Epithelial cell of esophagus (primary cell): ENCODE measurements around the gene MACROD2.
"Not testable (repeated sequence)": the region's sequence is repeated elsewhere in the genome, so short reads cannot be mapped to it uniquely, and the experiment has no call there.

Experiments
- DNase-seq: peaks from one replicate; pipeline ENCODE4 v3.0.0; 2010; ENCODE audit warnings: low read depth
- H3K4me3 ChIP-seq: 2 replicates; pipeline ENCODE4 v1.5.1; 2011; ENCODE audit warnings: mild to moderate bottlenecking, low read length, control low read depth
- TF ChIP-seq, protein P1 (sequence below): IDR thresholded peaks from 2 replicates; pipeline ENCODE4 v1.5.1; 2011; ENCODE audit warnings: low read depth, mild to moderate bottlenecking, low read length, control low read depth, inconsistent platforms; ENCODE audit not compliant: insufficient read depth; ENCODE audit errors: missing control alignments

The MACROD2 gene

DNA sequence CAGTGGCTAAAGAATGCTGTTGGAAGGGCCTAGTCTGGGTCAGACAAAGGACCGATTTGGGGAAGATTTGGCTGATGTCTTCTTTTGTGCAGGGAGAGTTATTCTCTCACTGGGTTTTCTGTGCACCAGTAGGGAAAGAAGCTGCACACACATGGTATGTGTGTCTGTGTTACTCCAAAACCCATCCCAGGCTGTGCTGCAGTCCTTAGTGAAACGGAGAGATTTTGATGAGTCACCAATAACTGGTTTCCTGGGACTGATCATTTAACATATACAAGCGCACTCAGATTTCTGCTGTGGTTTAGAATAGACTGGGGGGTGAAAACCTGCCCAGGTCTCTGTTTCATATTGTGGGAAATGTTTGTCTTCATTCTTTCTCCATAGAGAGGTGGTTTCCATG is 1528.1 kb downstream of the MACROD2 start:
- DNase-seq, result no peak
- TF ChIP-seq, protein P1, sequence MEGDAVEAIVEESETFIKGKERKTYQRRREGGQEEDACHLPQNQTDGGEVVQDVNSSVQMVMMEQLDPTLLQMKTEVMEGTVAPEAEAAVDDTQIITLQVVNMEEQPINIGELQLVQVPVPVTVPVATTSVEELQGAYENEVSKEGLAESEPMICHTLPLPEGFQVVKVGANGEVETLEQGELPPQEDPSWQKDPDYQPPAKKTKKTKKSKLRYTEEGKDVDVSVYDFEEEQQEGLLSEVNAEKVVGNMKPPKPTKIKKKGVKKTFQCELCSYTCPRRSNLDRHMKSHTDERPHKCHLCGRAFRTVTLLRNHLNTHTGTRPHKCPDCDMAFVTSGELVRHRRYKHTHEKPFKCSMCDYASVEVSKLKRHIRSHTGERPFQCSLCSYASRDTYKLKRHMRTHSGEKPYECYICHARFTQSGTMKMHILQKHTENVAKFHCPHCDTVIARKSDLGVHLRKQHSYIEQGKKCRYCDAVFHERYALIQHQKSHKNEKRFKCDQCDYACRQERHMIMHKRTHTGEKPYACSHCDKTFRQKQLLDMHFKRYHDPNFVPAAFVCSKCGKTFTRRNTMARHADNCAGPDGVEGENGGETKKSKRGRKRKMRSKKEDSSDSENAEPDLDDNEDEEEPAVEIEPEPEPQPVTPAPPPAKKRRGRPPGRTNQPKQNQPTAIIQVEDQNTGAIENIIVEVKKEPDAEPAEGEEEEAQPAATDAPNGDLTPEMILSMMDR, result no peak
- H3K4me3 ChIP-seq, result no peak overlapping the region

DNA sequence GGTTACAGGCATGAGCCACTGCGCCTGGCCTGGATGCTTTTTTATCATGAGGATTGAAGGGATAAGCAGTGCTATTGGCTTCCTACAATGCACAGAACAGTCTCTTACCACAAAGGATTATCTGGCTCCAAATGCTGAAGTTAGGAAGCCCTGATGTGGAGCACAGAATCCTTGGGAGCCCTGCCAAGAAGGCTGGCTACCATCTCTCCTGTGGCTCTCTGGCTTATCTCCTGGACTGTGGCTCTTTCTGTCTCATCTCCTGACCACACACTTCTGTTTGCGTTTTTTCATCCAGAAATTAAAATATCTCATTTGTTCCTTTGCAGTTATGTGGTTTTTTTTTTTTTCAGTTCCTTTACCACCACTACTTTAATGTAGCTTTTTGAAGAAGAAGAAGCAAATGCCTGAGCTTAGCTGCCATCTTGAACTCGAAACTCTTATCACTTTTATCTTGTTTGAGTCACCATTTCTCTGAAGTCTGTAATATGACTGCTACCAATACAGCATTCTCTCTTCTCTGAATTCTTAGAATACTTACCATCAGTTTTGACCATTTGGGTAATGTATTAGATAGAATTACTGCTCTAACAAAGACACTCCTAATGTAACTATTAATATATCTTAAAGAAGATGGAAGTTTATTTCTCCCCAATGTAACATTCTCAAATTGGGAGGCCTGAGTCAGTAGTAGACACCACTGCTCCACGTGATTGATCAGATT is 1533.2 kb downstream of the MACROD2 start:
- TF ChIP-seq, protein P1, result no peak
- no peak for DNase-seq
- H3K4me3 ChIP-seq, result no peak overlapping the region

DNA sequence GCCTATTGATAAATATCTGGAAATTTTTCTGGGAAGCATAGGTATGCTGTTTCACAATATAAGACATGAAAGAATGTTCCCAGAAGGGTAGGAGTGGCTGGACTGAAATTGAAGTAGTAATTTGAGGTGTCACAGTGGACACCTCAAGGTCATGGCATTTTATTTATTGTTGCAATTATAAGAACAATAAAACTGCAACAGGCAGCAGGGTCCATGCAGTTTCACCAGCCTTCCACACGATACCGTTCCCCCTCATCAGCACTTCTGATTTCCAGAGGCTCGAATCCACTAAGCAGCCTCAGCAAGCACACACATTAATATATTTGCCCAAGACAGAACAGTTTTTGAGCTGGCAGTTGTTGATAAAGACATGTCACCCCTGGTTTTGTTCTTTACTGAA is 1540.5 kb downstream of the MACROD2 start:
- no peak overlapping the region for H3K4me3 ChIP-seq
- TF ChIP-seq, protein P1, result no peak
- no peak for DNase-seq

DNA sequence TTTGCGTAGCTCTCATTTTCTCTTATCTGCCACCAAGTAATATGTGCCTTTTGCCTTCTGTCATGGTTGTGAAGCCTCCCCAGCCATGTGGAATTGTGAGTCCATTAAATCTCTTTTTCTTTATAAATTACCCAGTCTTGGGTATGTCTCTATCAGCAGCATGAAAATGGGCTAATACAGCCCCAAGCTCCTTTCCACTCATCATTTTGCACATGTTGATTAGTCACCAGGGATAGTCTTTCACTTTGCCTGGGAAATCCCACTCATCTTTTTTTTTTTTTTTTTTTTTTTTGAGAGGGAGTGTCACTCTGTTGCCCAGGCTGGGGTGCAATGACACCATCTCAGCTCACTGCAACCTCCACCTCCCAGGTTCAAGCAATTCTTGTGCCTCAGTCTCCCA is 1541.9 kb downstream of the MACROD2 start:
- not testable (repeated sequence) for H3K4me3 ChIP-seq, DNase-seq

DNA sequence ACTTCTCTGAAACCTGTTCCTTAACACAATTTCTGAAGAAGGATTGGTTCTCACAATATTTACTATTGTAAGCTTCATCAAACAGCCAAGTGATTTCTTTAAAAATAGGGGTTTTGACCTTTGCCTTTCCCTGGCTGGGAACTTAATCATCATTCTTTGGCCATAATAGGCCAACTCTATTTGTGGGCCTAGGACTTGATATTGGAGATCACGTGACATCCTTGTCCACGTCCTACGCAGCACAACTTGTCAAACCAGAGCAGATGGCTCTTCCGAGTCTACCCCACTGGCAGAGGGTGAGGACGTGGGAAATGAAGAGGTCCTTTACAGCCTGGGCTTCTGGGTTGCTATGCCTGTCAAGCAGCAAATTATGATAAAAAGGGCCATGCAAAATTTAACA is 1547.3 kb downstream of the MACROD2 start:
- no peak overlapping the region for H3K4me3 ChIP-seq
- no peak for DNase-seq
- TF ChIP-seq, protein P1, result no peak

DNA sequence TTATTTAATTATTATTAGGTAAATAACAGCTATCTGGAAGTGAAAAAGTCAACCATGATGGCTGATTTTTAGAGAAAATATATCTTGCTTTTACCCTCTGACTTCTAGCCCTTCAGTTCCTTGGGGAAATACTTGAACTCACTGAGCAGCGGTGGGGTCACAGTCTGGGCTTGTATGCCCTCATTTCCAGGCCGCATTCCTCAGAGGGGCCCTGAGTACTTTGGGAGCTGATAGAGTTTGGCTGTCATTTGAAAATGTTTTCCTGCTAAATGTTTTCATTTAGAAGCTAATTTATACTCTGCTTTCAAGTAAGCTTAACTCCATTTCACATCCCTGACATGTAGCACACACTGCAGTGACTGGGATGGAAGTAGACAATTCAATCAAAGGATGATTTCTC is 1549.4 kb downstream of the MACROD2 start:
- DNase-seq, result no peak
- TF ChIP-seq, protein P1, result no peak
- no peak overlapping the region for H3K4me3 ChIP-seq

DNA sequence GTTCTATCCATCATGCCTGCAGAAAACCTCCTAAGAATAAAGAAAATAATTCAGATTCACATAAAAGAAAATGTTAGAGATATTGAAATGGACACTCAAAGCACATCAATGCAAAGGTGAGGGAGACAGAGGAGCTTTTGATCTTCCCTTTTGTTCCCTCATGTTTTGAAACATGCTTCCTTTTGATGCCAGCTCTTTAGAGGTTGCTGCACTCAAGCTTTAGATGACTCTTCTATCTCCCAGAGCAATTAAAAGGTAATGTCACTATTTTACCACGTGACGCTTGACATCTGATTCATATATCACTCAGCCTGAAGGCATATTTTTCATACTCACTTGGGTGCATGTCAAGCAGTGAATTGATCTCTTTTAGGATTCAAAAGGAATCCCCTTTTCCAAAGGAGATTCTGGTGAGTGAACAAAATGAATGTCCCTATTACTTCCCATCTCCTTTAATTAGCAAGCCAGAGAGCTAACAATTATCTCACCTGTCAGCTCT is 1551.3 kb downstream of the MACROD2 start:
- peak; percentile 2 for DNase-seq
- TF ChIP-seq, protein P1, result no peak
- H3K4me3 ChIP-seq, result no peak overlapping the region
